Activated T-helper 2 cell treated with anti-CD3 and anti-CD28 coated beads, Interferon-gamma antibody, Interleukin-2, Interleukin-4, amounts not matched to agents 10 μg/mL and 5 μg/mL and 100 μg/mL, durations not matched to agents 14 hours and 24 hours and 36 hours (primary cell): ENCODE measurements around the gene KDM7A. TPM values are rescaled to one million over a fixed set of nuclear protein-coding genes. Genes with fewer than 3 reads are reported as not detected.
"Not testable (repeated sequence)": the region's sequence is repeated elsewhere in the genome, so short reads cannot be mapped to it uniquely, and the experiment has no call there.

Experiments
- DNase-seq: peaks from one replicate; pipeline ENCODE4 v3.0.0; 2021; ENCODE audit warnings: low spot score
- H3K27ac Mint-ChIP-seq: one replicate; pipeline ENCODE4 v1.8.0; 2021; ENCODE audit warnings: mixed read lengths
- H3K27me3 Mint-ChIP-seq: one replicate; pipeline ENCODE4 v1.8.0; 2021; ENCODE audit warnings: low read depth, mixed read lengths
- H3K36me3 Mint-ChIP-seq: one replicate; pipeline ENCODE4 v1.8.0; 2021; ENCODE audit warnings: low read depth, mixed read lengths
- H3K4me1 Mint-ChIP-seq: one replicate; pipeline ENCODE4 v1.8.0; 2021; ENCODE audit warnings: low read depth, mixed read lengths
- H3K4me3 Mint-ChIP-seq: one replicate; pipeline ENCODE4 v1.8.0; 2021; ENCODE audit warnings: low read depth, mild to moderate bottlenecking, moderate library complexity, mixed read lengths
- H3K9me3 Mint-ChIP-seq: one replicate; pipeline ENCODE4 v1.8.0; 2021; ENCODE audit warnings: mixed read lengths
- intact Hi-C: fragments of 100-400 bp; cut with micrococcal nuclease; formaldehyde crosslinking; loops from one replicate; pipeline ENCODE4 v1.15.1; 2023
- total RNA-seq: library from RNA; stranded (reverse); gene quantifications from 2 replicates; pipeline ENCODE4 v1.2.3, GENCODE V29; 2022

KDM7A gene
- total RNA-seq, 1 donor from 2014 or later: 10.4 TPM

DNA sequence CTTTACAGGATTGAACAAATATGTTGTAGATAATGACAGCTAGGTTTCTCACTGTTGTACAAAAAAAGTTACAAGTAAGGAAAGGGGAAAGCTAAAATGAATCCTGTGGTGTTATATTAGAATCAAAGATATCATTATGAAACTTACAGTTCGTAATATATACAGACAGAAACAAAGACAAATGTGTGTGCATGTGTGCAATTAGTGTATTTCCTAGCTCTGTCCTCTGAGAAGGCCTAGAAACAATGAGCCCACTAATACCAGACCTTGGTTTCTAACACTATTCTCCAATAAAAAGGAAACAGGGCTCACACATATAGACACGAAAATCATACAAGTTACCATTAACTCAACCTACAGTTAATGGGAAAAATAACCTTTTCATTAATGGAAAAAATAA is 8.0 kb downstream of the KDM7A start:
- intact Hi-C loops: no loop called here
- no peak for DNase-seq
- Mint-ChIP-seq H3K9me3 (no peaks in the 10 kb centered on the region), H3K4me3 (no peak overlapping the region), H3K4me1 (peaks cover 59% of the 10 kb centered on the region), H3K36me3 (peaks cover 11% of the 10 kb centered on the region), H3K27ac (no peak overlapping the region), H3K27me3 (no peaks in the 10 kb centered on the region)

DNA sequence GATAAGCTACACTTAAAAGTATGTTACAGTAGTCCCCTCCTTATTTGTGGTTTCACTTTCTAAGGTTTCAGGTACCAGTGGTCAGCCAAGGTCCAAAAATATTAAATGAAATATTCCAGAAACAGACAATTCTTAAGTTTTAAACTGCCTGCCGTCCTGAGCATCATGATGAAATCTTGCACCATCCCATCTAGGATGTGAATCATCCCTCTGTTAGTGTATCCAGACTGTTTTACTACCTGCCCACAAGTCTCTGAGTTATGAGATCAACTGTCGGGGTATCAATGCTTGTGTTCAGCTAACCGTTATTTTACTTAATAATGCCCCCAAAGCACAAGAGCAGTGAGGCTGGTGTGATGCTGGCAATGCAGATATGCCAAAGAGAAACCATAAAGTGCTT is 11.4 kb downstream of the KDM7A start:
- Mint-ChIP-seq H3K36me3 (peaks cover 12% of the 10 kb centered on the region), H3K4me3 (no peak overlapping the region), H3K27me3 (no peaks in the 10 kb centered on the region), H3K27ac (peak overlapping the region; percentile 75), H3K9me3 (no peaks in the 10 kb centered on the region), H3K4me1 (peaks cover 63% of the 10 kb centered on the region)
- intact Hi-C loops: no loop called here
- no peak for DNase-seq

DNA sequence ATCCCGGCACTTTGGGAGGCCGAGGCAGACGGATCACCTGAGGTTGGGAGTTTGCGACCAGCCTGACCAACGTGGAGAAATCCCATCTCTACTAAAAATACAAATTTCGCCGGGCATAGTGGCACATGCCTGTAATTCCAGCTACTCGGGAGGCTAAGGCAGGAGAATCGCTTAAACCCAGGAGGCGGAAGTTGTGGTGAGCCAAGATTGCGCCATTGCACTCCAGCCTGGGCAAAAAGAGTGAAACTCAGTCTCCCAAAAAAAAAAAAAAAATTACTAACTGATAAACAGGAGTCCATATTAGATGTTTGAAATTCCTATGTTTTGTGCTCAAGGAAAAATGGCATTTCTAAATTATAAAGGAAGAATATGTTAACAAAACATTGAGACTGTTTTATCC is 14.7 kb downstream of the KDM7A start:
- H3K27me3 Mint-ChIP-seq, H3K27ac Mint-ChIP-seq, H3K9me3 Mint-ChIP-seq, DNase-seq, H3K4me3 Mint-ChIP-seq, intact Hi-C loops: not testable (repeated sequence)
- peaks cover 24% of the 10 kb centered on the region for H3K36me3 Mint-ChIP-seq
- peaks cover 57% of the 10 kb centered on the region for H3K4me1 Mint-ChIP-seq

DNA sequence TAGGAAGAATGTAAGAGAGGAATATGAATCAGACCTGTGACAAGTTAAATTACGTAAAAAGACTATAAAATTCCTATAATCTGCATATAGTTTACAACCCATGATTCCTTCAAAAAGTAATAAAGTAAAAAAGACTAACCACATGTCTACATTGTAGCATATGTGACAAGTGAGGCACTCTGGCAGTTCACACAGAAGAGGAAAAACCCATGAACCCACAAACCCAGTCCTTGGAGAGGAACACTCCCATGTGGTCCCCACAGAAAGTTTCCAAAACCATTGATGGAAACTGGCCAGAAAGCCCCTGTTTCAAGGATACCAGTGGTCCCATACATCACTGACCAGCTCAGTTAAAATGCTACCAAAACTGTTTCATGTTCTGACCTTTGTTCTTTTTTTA is 15.7 kb downstream of the KDM7A start:
- Mint-ChIP-seq H3K4me3 (no peak overlapping the region), H3K27me3 (no peaks in the 10 kb centered on the region), H3K27ac (peak overlapping the region; percentile 48), H3K9me3 (no peaks in the 10 kb centered on the region), H3K4me1 (peaks cover 59% of the 10 kb centered on the region), H3K36me3 (peaks cover 24% of the 10 kb centered on the region)
- no peak for DNase-seq
- intact Hi-C loops: no loop called here

DNA sequence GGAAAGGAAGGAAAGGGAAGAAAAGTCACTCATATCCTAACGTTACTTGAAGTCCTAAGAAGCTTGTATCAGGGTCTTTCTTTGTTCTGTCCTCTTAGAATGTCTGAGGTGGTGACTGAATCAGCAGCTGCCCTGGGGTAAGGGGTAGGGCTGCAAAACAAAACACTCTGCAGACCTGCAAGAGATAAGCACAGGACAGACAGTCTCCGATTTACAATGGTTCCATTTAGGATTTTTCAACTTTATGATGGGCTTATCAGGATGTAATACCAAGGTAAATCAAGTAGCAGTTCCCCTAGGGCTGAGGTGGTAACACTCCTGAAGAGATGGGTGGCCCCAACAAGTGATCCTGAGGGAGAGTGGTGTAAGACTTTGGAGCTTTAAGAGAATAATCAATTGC is 16.5 kb downstream of the KDM7A start:
- Mint-ChIP-seq H3K4me3 (no peak overlapping the region), H3K36me3 (peaks cover 26% of the 10 kb centered on the region), H3K27me3 (no peaks in the 10 kb centered on the region), H3K27ac (peak overlapping the region; percentile 48), H3K4me1 (peaks cover 58% of the 10 kb centered on the region), H3K9me3 (no peaks in the 10 kb centered on the region)
- no peak for DNase-seq
- intact Hi-C loops: no loop called here

DNA sequence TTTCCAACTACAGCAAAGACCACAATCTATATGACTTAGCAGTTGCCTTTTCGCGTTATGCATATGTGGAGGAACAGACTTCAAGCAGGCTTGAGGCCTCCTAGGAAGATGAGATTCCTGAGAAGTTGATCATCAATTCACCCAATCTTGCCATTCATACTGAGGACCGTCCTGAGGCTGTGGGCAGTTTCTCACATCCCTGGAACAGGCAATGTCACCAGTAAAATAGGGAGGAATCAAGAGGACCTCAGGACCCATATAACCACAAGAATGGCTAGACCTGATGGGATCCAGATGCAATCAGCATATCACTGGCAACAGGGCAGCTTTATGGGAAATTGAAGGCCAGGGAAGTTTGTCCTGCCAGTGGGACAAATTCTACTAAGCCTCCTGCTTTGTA is 17.3 kb downstream of the KDM7A start:
- H3K4me1 Mint-ChIP-seq: peaks cover 54% of the 10 kb centered on the region
- no peak for DNase-seq
- intact Hi-C loops: no loop called here
- no peaks in the 10 kb centered on the region for H3K27me3 Mint-ChIP-seq
- H3K27ac Mint-ChIP-seq: no peak overlapping the region
- H3K9me3 Mint-ChIP-seq: no peaks in the 10 kb centered on the region
- H3K4me3 Mint-ChIP-seq: no peak overlapping the region
- peaks cover 27% of the 10 kb centered on the region for H3K36me3 Mint-ChIP-seq

DNA sequence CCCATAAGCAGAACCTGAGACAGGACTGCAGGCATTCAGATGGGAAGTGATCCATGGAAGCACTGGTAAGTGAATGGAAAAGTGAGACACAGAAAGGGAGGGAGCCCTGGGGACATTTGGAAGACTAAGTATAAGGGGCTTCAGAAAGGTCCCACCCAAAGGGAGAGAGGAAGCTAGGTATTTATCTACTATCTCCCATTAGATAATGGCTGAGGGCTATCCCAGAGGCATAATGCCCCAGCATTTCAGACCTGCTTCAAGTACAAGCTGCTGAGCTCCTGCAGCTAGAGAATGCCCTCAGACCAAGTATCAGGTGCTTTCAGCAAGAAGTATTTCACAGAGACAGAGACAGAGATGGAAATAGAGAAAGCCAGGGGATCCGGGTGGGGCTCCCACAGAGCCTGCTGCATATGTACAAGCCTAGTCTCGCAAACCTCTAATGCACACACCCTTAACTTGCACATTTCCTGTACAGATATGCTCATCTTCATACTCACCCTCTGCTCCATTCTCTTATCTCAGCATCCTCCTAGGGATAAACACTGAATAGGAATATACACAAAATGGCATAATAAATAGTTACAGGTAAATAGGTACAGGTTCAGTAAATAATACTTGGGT is 20.2 kb downstream of the KDM7A start:
- peaks cover 44% of the 10 kb centered on the region for H3K4me1 Mint-ChIP-seq
- intact Hi-C loops: no loop called here
- DNase-seq: no peak
- H3K36me3 Mint-ChIP-seq: peaks cover 33% of the 10 kb centered on the region
- no peak overlapping the region for H3K27ac Mint-ChIP-seq
- no peaks in the 10 kb centered on the region for H3K9me3 Mint-ChIP-seq
- H3K27me3 Mint-ChIP-seq: no peaks in the 10 kb centered on the region
- no peak overlapping the region for H3K4me3 Mint-ChIP-seq

DNA sequence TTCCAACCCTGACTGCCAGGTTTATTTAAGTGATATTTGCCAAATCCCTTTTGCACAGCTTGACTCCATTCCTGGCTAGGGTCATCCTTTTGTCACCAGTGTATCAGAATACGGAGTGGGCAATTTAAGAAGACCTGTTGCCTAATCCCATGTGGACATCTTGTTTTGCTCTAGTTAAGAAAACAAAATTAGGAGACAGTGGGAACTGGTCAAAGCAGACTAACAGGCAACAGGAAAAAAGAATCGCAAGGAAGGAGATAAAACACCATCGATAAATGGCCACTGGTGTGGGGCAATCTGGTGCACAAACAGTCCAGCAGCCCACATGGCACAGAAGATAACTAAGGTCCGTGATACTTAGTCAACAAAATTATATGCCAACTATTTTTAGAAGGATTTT is 21.4 kb downstream of the KDM7A start:
- Mint-ChIP-seq H3K4me3 (no peak overlapping the region), H3K4me1 (peaks cover 34% of the 10 kb centered on the region), H3K27me3 (no peaks in the 10 kb centered on the region), H3K36me3 (peaks cover 28% of the 10 kb centered on the region), H3K9me3 (no peaks in the 10 kb centered on the region), H3K27ac (no peak overlapping the region)
- DNase-seq: no peak
- intact Hi-C loops: no loop called here

DNA sequence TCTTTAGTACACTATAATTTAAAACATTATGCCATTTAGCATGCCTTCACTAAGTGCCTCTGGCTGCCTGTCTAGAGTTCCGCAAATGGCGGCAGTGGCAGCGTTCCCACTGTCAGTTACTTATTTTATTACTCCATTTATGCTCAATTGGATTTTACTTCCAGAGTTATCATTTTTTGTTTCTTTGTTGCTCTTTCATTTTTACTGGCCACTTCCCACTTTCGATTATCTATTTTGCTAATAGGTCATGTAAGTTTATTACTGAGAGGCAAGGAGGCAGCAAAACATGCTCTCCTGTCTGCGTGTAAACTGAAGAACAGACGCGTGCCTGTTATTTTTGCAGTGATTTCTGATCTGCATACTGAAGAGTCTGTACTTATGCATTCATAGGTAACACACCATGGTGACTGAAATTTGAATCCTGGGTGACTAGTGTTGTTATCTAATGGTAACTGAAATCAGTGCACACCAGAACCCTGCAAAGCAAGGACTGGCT is 23.1 kb downstream of the KDM7A start:
- intact Hi-C loops: no loop called here
- H3K4me3 Mint-ChIP-seq: no peak overlapping the region
- H3K27ac Mint-ChIP-seq: no peak overlapping the region
- peaks cover 28% of the 10 kb centered on the region for H3K36me3 Mint-ChIP-seq
- peaks cover 30% of the 10 kb centered on the region for H3K4me1 Mint-ChIP-seq
- no peak for DNase-seq
- H3K9me3 Mint-ChIP-seq: no peaks in the 10 kb centered on the region
- H3K27me3 Mint-ChIP-seq: no peaks in the 10 kb centered on the region

DNA sequence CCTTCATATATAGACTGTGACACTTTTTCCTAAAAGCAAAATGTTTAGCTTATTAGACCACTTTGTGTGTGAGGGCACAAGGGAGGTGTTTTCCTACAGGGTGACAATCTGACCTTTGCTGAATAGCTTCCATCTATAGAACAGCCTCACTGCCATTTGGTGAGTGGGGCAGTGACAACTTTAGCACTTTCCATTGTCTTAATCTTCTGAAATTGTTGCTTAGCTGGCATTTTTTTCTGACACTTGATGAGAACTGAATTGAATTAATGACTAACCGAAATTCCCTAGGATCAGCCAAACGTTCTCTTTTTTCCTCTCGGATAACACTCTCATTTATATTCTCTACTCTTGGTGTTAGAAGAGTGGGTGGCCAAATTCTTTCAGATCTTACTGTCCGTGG is 30.2 kb downstream of the KDM7A start:
- Mint-ChIP-seq H3K4me3 (no peak overlapping the region), H3K36me3 (peaks cover 37% of the 10 kb centered on the region), H3K4me1 (peaks cover 26% of the 10 kb centered on the region), H3K9me3 (peaks cover 25% of the 10 kb centered on the region), H3K27ac (peak overlapping the region; percentile 24), H3K27me3 (no peaks in the 10 kb centered on the region)
- intact Hi-C loops: no loop called here
- no peak for DNase-seq

DNA sequence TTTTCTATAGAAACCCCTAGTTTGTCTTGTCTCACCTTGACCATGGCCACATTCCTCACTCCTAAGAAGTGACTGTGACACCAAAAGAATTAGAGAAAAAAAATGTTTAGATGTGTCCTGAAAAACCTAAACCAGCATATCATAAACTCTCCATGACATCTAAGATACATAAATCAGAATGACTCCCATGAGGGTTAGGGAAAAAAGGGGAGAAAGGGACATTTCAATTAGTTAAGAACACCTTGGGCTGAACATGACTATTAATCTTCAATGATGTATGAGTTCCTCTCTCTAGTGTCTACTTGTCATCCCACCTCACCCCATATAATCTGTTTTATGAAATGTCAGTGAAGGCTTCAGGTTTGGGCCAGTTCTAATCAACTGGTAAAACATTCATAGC is 31.1 kb downstream of the KDM7A start:
- Mint-ChIP-seq H3K4me1 (peaks cover 26% of the 10 kb centered on the region), H3K27me3 (no peaks in the 10 kb centered on the region), H3K27ac (no peak overlapping the region), H3K9me3 (peaks cover 25% of the 10 kb centered on the region), H3K4me3 (no peak overlapping the region), H3K36me3 (peaks cover 37% of the 10 kb centered on the region)
- DNase-seq: no peak
- intact Hi-C loops: no loop called here

DNA sequence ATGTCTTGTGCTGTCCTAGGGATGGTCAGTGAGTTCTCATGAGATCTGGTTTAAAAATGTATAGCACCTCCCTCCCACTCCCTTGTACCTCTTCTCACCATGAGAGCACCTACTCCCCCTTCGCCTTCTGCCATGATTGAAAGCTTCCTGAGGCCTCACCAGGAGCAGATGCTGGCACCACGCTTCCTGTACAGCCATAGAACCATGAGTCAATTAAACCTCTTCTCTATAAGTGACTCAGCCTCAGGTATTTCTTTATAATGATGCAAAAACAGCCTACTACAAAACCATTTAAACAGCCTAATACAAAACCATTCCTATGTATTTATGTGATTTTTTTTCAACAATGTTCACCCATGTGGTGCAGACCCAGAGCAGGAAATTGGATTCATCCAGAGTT is 32.0 kb downstream of the KDM7A start:
- no peak overlapping the region for H3K4me3 Mint-ChIP-seq

DNA sequence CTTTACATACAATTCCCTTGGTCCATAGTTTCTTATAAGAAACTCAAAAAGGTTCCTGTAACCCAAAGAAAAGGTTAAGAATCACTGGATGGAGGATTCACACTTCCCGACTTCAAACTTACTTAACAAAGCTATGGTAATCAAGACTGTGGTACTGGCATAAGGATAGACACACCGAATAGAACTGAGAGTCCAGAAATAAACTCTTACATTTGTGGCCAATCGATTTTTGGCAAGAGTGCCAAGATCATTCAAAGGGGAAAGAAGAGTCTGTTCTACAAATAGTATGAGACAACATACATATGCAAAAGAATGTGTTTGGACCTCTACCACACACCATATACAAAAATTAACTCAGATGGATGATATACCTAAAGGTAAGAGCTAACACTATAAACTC is 32.8 kb downstream of the KDM7A start:
- H3K36me3 Mint-ChIP-seq: peaks cover 31% of the 10 kb centered on the region
- H3K4me1 Mint-ChIP-seq: peaks cover 27% of the 10 kb centered on the region
- H3K9me3 Mint-ChIP-seq: peaks cover 25% of the 10 kb centered on the region
- H3K4me3 Mint-ChIP-seq: no peak overlapping the region
- no peak for DNase-seq
- H3K27ac Mint-ChIP-seq: no peak overlapping the region
- H3K27me3 Mint-ChIP-seq: no peaks in the 10 kb centered on the region
- intact Hi-C loops: no loop called here

More for the DNA sequence above, 32.0 kb downstream of the KDM7A start:
- Mint-ChIP-seq H3K4me1 (peaks cover 26% of the 10 kb centered on the region), H3K27me3 (no peaks in the 10 kb centered on the region), H3K36me3 (peaks cover 31% of the 10 kb centered on the region), H3K27ac (peak overlapping the region; percentile 11), H3K9me3 (peaks cover 25% of the 10 kb centered on the region)
- DNase-seq: no peak
- intact Hi-C loops: no loop called here

DNA sequence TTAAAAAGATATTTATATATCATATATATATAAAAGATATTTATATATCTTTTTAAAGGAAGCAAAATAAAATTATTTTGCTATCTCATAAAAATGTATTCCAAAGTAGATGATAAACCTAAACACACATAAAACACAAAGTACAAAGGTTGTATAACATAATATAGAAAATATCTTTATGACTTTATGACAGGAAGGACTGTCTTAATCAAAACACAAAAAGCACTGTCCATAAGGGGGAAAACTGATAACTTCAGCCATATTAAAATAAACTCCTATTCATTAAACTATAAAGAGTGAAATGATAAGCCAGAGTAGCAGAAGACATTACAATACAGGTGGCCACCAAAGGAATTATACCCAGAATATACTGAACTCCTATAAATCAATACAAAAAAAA is 34.8 kb downstream of the KDM7A start:
- Mint-ChIP-seq H3K9me3 (peaks cover 25% of the 10 kb centered on the region), H3K36me3 (peaks cover 33% of the 10 kb centered on the region), H3K4me3 (no peak overlapping the region), H3K4me1 (peaks cover 27% of the 10 kb centered on the region), H3K27me3 (no peaks in the 10 kb centered on the region), H3K27ac (no peak overlapping the region)
- no peak for DNase-seq
- intact Hi-C loops: no loop called here
